ENCODE measurements around the gene FLG.
"Not testable (repeated sequence)": the region's sequence is repeated elsewhere in the genome, so short reads cannot be mapped to it uniquely, and the experiment has no call there.

Gene FLG

DNA sequence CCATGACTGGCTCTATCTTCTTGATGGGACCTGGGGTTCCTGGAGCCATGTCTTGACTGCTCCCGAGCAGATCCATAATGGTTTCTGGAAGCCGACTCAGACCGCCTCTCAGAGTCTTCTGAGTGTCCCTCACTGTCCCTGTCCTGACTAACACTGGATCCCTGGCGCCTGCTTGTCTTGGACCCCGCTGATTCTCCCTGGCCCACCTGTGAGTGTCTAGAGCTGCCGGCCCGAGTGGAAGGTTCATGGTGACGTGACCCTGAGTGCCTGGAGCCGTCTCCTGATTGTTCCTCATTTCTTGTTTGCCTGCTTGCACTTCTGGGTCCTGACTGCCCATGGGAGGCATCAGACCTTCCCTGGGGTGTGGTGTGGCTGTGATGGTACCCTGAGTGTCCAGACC lies 15.1 kb downstream of the FLG start:
- no peaks in the 10 kb centered on the region for H3K79me2 ChIP-seq (ENCODE audit: control insufficient read depth, low read length)
- H3K27me3 ChIP-seq (ENCODE audit: control insufficient read depth, low read length) = no peaks in the 10 kb centered on the region
- H3F3A ChIP-seq (ENCODE audit: control insufficient read depth, insufficient read depth) = no peaks in the 10 kb centered on the region
- no peak overlapping the region for H3K4me2 ChIP-seq (ENCODE audit: low read length)
- TF ChIP-seq, protein P1, sequence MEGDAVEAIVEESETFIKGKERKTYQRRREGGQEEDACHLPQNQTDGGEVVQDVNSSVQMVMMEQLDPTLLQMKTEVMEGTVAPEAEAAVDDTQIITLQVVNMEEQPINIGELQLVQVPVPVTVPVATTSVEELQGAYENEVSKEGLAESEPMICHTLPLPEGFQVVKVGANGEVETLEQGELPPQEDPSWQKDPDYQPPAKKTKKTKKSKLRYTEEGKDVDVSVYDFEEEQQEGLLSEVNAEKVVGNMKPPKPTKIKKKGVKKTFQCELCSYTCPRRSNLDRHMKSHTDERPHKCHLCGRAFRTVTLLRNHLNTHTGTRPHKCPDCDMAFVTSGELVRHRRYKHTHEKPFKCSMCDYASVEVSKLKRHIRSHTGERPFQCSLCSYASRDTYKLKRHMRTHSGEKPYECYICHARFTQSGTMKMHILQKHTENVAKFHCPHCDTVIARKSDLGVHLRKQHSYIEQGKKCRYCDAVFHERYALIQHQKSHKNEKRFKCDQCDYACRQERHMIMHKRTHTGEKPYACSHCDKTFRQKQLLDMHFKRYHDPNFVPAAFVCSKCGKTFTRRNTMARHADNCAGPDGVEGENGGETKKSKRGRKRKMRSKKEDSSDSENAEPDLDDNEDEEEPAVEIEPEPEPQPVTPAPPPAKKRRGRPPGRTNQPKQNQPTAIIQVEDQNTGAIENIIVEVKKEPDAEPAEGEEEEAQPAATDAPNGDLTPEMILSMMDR (IDR thresholded peaks at IDR 0.05; ENCODE audit: low read depth, low read length, poor library complexity, severe bottlenecking) = no peak
- no peak for TF ChIP-seq EZH2phosphoT487 (IDR thresholded peaks at IDR 0.05; ENCODE audit: borderline replicate concordance, low read length)
- no peaks in the 10 kb centered on the region for H3K36me3 ChIP-seq (ENCODE audit: control insufficient read depth, low read length)
- no peak overlapping the region for H3K27ac ChIP-seq (ENCODE audit: low read depth, low read length)
- no peaks in the 10 kb centered on the region for H3K9me2 ChIP-seq (replicated peaks; ENCODE audit: control insufficient read depth, low read length)
- no peaks in the 10 kb centered on the region; the same call in 1 of the 2 replicates for H3K9me3 ChIP-seq (ENCODE audit: control insufficient read depth, insufficient read depth, low read length)
- H3K4me3 ChIP-seq (ENCODE audit: low read length) = no peak overlapping the region
- no peaks in the 10 kb centered on the region for H4K20me1 ChIP-seq (ENCODE audit: control insufficient read depth, insufficient read depth, low read depth, low read length)
- H3K4me1 ChIP-seq (ENCODE audit: control insufficient read depth, low read length) = no peaks in the 10 kb centered on the region

DNA sequence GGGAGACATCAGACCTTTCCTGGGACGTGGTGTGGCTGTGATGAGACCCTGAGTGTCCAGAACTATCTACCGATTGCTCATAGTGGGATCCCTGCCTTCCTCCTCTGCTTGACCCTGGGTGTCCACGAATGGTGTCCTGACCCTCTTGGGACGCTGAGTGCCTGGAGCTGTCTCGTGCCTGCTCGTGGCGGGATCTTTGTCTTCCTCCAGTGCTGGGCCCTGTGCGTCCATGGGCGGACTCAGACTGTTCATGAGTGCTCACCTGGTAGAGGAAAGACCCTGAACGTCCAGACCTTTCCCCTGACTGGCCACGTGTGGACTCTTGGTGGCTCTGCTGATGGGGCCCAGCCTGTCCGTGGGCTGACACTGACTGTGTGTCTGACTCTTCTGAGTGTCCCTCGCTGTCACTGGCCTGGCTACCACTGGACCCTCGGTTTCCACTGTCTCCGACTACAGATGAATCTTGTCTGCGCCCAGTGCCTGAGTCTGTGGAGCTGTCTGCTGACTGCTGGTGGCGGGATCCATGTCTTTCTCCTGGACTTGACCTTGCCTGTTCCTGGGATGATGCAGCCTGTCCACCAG lies 15.6 kb downstream of the FLG start:
- not testable (repeated sequence) for H3K9me3 ChIP-seq (ENCODE audit: control insufficient read depth, insufficient read depth, low read length); H3K79me2 ChIP-seq (ENCODE audit: control insufficient read depth, low read length); H3F3A ChIP-seq (ENCODE audit: control insufficient read depth, insufficient read depth); H3K4me2 ChIP-seq (ENCODE audit: low read length); H3K4me3 ChIP-seq (ENCODE audit: low read length); H4K20me1 ChIP-seq (ENCODE audit: control insufficient read depth, insufficient read depth, low read depth, low read length); H3K27me3 ChIP-seq (ENCODE audit: control insufficient read depth, low read length); H3K36me3 ChIP-seq (ENCODE audit: control insufficient read depth, low read length); H3K4me1 ChIP-seq (ENCODE audit: control insufficient read depth, low read length); H3K27ac ChIP-seq (ENCODE audit: low read depth, low read length); H3K9me2 ChIP-seq (replicated peaks; ENCODE audit: control insufficient read depth, low read length)

DNA sequence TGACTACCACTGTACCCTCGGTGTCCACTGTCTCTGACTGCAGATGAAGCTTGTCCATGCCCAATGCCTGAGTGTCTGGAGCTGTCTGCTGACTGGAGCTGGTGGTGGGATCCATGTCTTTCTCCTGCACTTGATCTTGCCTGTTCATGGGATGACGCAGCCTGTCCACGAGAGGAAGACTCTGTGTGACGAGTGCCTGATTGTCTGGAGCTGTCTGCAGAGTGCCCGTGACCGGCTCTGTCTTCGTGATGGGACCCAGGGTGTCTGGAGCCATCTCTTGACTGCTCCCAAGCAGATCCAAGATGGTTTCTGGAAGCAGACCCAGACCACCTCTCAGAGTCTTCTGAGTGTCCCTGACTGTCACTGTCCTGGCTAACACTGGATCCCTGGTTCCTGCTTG lies 16.3 kb downstream of the FLG start:
- not testable (repeated sequence) for H3K4me3 ChIP-seq (ENCODE audit: low read length); H3F3A ChIP-seq (ENCODE audit: control insufficient read depth, insufficient read depth); H3K27ac ChIP-seq (ENCODE audit: low read depth, low read length); H3K9me3 ChIP-seq (ENCODE audit: control insufficient read depth, insufficient read depth, low read length); H3K4me1 ChIP-seq (ENCODE audit: control insufficient read depth, low read length); H3K27me3 ChIP-seq (ENCODE audit: control insufficient read depth, low read length); H3K9me2 ChIP-seq (replicated peaks; ENCODE audit: control insufficient read depth, low read length); H3K36me3 ChIP-seq (ENCODE audit: control insufficient read depth, low read length); H4K20me1 ChIP-seq (ENCODE audit: control insufficient read depth, insufficient read depth, low read depth, low read length); H3K4me2 ChIP-seq (ENCODE audit: low read length); H3K79me2 ChIP-seq (ENCODE audit: control insufficient read depth, low read length)

DNA sequence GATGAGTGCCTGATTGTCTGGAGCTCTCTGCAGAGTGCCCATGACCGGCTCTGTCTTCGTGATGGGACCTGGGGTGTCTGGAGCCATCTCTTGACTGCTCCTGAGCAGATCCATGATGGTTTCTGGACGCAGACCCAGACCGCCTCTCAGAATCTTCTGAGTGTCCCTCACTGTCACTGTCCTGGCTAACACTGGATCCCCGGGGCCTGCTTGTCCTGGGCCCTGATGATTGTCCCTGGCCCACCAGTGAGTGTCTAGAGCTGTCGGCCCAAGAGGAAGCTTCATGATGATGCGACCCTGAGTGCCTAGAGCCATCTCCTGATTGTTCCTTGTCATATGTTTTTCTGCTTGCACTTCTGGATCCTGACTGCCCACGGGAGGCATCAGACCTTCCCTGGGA lies 17.1 kb downstream of the FLG start:
- not testable (repeated sequence) for H3K36me3 ChIP-seq (ENCODE audit: control insufficient read depth, low read length); H3K4me3 ChIP-seq (ENCODE audit: low read length); H3K79me2 ChIP-seq (ENCODE audit: control insufficient read depth, low read length); H3K27me3 ChIP-seq (ENCODE audit: control insufficient read depth, low read length); H3K27ac ChIP-seq (ENCODE audit: low read depth, low read length); H3F3A ChIP-seq (ENCODE audit: control insufficient read depth, insufficient read depth); H3K9me3 ChIP-seq (ENCODE audit: control insufficient read depth, insufficient read depth, low read length); H3K4me1 ChIP-seq (ENCODE audit: control insufficient read depth, low read length); H4K20me1 ChIP-seq (ENCODE audit: control insufficient read depth, insufficient read depth, low read depth, low read length); H3K9me2 ChIP-seq (replicated peaks; ENCODE audit: control insufficient read depth, low read length); H3K4me2 ChIP-seq (ENCODE audit: low read length)

DNA sequence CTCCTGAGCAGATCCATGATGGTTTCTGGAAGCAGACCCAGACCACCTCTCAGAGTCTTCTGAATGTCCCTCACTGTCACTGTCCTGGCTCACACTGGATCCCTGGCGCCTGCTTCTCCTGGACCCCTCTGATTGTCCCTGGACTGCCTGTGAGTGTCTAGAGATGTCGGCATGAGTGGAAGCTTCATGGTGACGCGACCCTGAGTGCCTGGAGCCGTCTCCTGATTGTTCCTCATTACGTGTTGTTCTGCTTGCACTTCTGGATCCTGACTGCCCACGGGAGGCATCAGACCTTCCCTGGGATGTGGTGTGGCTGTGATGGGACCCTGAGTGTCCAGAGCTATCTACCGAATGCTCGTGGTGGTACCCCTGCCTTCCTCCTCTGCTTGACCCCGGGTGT lies 18.9 kb downstream of the FLG start:
- H3K79me2 ChIP-seq (ENCODE audit: control insufficient read depth, low read length); H3K9me3 ChIP-seq (ENCODE audit: control insufficient read depth, insufficient read depth, low read length); H3K27ac ChIP-seq (ENCODE audit: low read depth, low read length); H4K20me1 ChIP-seq (ENCODE audit: control insufficient read depth, insufficient read depth, low read depth, low read length); H3K4me2 ChIP-seq (ENCODE audit: low read length); H3F3A ChIP-seq (ENCODE audit: control insufficient read depth, insufficient read depth); H3K4me3 ChIP-seq (ENCODE audit: low read length); H3K36me3 ChIP-seq (ENCODE audit: control insufficient read depth, low read length); H3K27me3 ChIP-seq (ENCODE audit: control insufficient read depth, low read length); H3K9me2 ChIP-seq (replicated peaks; ENCODE audit: control insufficient read depth, low read length); H3K4me1 ChIP-seq (ENCODE audit: control insufficient read depth, low read length): not testable (repeated sequence)

DNA sequence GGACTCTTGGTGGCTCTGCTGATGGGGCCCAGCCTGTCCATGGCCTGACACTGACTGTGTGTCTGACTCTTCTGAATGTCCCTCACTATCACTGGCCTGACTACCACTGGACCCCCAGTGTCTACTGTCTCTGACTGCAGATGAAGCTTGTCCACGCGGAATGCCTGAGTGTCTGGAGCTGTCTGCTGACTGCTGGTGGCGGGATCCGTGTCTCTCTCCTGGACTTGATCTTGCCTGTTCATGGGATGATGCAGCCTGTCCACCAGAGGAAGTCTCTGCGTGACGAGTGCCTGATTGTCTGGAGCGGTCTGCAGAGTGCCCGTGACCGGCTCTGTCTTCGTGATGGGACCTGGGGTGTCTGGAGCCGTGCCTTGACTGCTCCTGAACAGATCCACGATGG lies 20.3 kb downstream of the FLG start:
- not testable (repeated sequence) for H3K9me3 ChIP-seq (ENCODE audit: control insufficient read depth, insufficient read depth, low read length); H3K9me2 ChIP-seq (replicated peaks; ENCODE audit: control insufficient read depth, low read length); H3K4me2 ChIP-seq (ENCODE audit: low read length)

DNA sequence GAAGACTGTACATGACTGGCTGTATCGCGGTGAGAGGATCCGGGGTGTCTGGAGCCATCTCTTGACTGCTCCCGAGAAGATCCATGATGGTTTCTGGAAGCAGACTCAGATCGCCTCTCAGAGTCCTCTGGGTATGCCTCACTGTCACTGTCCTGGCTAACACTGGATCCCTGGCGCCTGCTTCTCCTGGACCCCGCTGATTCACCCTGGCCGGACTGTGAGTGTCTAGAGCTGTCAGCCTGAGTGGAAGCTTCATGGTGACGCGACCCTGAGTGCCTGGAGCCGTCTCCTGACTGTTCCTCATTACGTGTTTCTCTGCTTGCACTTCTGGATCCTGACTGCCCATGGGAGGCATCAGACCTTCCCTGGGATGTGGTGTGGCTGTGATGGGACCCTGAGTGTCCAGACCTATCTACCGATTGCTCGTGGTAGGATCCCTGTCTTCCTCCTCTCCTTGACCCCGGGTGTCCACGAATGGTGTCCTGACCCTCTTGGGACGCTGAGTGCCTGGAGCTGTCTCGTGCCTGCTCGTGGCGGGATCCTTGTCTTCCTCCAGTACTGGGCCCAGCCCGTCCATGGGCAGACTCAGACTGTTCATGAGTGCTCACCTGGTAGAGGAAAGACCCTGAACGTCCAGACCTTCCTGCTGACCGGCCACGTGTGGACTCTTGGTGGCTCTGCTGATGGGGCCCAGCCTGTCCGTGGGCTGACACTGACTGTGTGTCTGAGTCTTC lies 21.7 kb downstream of the FLG start:
- not testable (repeated sequence) for H3F3A ChIP-seq (ENCODE audit: control insufficient read depth, insufficient read depth); H3K9me2 ChIP-seq (replicated peaks; ENCODE audit: control insufficient read depth, low read length); H4K20me1 ChIP-seq (ENCODE audit: control insufficient read depth, insufficient read depth, low read depth, low read length); H3K27me3 ChIP-seq (ENCODE audit: control insufficient read depth, low read length); H3K4me2 ChIP-seq (ENCODE audit: low read length); H3K36me3 ChIP-seq (ENCODE audit: control insufficient read depth, low read length); H3K4me3 ChIP-seq (ENCODE audit: low read length); H3K79me2 ChIP-seq (ENCODE audit: control insufficient read depth, low read length); H3K4me1 ChIP-seq (ENCODE audit: control insufficient read depth, low read length); H3K9me3 ChIP-seq (ENCODE audit: control insufficient read depth, insufficient read depth, low read length); H3K27ac ChIP-seq (ENCODE audit: low read depth, low read length)

More for the DNA sequence above, 20.3 kb downstream of the FLG start:
- not testable (repeated sequence) for H3K36me3 ChIP-seq (ENCODE audit: control insufficient read depth, low read length); H3K4me3 ChIP-seq (ENCODE audit: low read length); H3K4me1 ChIP-seq (ENCODE audit: control insufficient read depth, low read length); H3K27me3 ChIP-seq (ENCODE audit: control insufficient read depth, low read length); H3K27ac ChIP-seq (ENCODE audit: low read depth, low read length); H3K79me2 ChIP-seq (ENCODE audit: control insufficient read depth, low read length); H4K20me1 ChIP-seq (ENCODE audit: control insufficient read depth, insufficient read depth, low read depth, low read length); H3F3A ChIP-seq (ENCODE audit: control insufficient read depth, insufficient read depth)
